HG02870 (cell line): ENCODE measurements around the gene OR1E2.
"Not testable (repeated sequence)": the region's sequence is repeated elsewhere in the genome, so short reads cannot be mapped to it uniquely, and the experiment has no call there.

Experiments used
- ATAC-seq: cut with Tn5 transposase; IDR thresholded peaks from one replicate; pipeline ENCODE4 v1.9.1; 2021; ENCODE audit warnings: mild to moderate bottlenecking, moderate library complexity; ENCODE audit not compliant: unreplicated experiment

Gene OR1E2

DNA sequence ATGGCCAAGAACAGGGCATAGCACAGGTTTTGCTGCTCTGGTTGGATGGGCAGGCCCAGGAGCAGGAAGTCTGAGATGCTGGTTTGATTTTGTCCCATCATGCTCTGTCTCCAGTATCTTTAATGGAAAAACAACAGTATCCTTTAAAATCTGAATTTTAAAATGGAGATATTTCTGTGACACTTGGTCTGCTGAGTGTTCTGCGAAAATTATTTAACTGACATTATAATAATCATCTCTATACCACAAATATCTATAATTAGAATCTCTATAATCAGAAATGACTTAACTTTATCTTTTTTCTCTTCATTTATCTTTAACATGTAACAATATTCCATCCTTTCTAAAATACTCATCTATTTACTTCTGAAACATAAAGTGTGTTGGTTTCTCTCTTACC, 35.3 kb downstream of the OR1E2 start, which contains the start of gene OR1E1:
TSS of gene OR1E1 (minus strand) at position 101 of the 400 bp plus-strand sequence. CDS start at position 101, 0 bp downstream.
- no peak for ATAC-seq

DNA sequence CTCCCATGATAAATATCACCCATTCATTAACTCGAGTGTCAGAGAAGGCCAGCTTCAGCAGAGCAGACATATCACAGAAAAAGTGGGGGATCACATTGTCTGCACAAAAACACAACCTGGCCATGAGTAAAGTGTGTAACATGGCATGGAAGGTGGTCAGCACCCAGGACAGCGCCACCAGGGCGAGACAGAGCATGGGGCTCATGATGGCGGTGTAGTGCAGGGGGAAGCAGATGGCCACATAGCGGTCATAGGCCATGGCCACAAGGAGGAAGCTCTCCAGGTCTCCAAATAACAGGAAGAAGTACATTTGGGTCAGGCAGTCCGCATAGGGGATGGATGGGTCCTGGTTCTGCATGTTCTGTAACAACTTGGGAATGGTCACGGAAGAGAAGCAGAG, 35.8 kb downstream of the OR1E2 start:
- ATAC-seq: not testable (repeated sequence)

GRCh38 chr17:3389791-3390190, 43.9 kb downstream of the OR1E2 start:
- no peak for ATAC-seq

GRCh38 chr17:3385869-3386816, 47.5 kb downstream of the OR1E2 start, which contains the start of gene OR3A2:
Gene OR3A2, minus strand, starts transcription at chr17:3386308.
- no peak for ATAC-seq
